Measurements from ENCODE around the gene SOX18.
A peak's percentile ranks its signal among the peaks of the same experiment; 100 is the strongest.

Gene SOX18

GRCh38 chr20:64080013-64080812 is 30.8 kb upstream of the SOX18 start, which contains the start of gene OPRL1:
Gene OPRL1 (plus strand): TSS chr20:64080082. CDS start chr20:64092721, 12,639 bp downstream.
- DNase-seq, result no peak

- peak; percentile 57 for DNase-seq
Observed at GRCh38 chr20:64079273-64080012, 30.0 kb upstream of the SOX18 start, which contains the start of gene RGS19. Gene RGS19 (minus strand): TSS chr20:64079518. CDS start chr20:64076886, 2,632 bp downstream.

- DNase-seq, result no peak
Observed at GRCh38 chr20:64078934-64079272, 29.5 kb upstream of the SOX18 start.

GRCh38 chr20:64077876-64078551 is 28.6 kb upstream of the SOX18 start:
- DNase-seq, result no peak

- no peak for DNase-seq
Observed at GRCh38 chr20:64077541-64077875, 28.1 kb upstream of the SOX18 start.

- DNase-seq, result no peak
Observed at GRCh38 chr20:64077094-64077493, 27.7 kb upstream of the SOX18 start.

GRCh38 chr20:64076061-64076997 is 26.9 kb upstream of the SOX18 start:
- no peak for DNase-seq

GRCh38 chr20:64075556-64075955 is 26.1 kb upstream of the SOX18 start:
- DNase-seq, result no peak

GRCh38 chr20:64074963-64075362 is 25.5 kb upstream of the SOX18 start:
- DNase-seq, result no peak

GRCh38 chr20:64074184-64074789 is 24.8 kb upstream of the SOX18 start:
- no peak for DNase-seq

- no peak for DNase-seq
Observed at GRCh38 chr20:64073476-64074183, 24.2 kb upstream of the SOX18 start.

GRCh38 chr20:64072498-64073063 is 23.1 kb upstream of the SOX18 start:
- no peak for DNase-seq

GRCh38 chr20:64071341-64072332 is 22.2 kb upstream of the SOX18 start:
- DNase-seq, result no peak

GRCh38 chr20:64070244-64070993 is 21.0 kb upstream of the SOX18 start:
- no peak for DNase-seq

GRCh38 chr20:64069614-64070243 is 20.3 kb upstream of the SOX18 start:
- no peak for DNase-seq

- no peak for DNase-seq
Observed at GRCh38 chr20:64069209-64069613, 19.8 kb upstream of the SOX18 start.

GRCh38 chr20:64068386-64069208 is 19.2 kb upstream of the SOX18 start:
- DNase-seq, result no peak
